ENCODE results near the gene LRRTM2.
"Not testable (repeated sequence)": the region's sequence is repeated elsewhere in the genome, so short reads cannot be mapped to it uniquely, and the experiment has no call there.

Gene LRRTM2

GRCh38 chr5:138834853-138835252 lies 40.3 kb downstream of the LRRTM2 start:
- not testable (repeated sequence) for DNase-seq (ENCODE audit: low read depth)

GRCh38 chr5:138833726-138834480 lies 41.2 kb downstream of the LRRTM2 start:
- no peak for DNase-seq (ENCODE audit: low read depth)

GRCh38 chr5:138833080-138833479 lies 42.1 kb downstream of the LRRTM2 start:
- no peak for DNase-seq (ENCODE audit: low read depth)

GRCh38 chr5:138832218-138832617 lies 42.9 kb downstream of the LRRTM2 start:
- no peak for DNase-seq (ENCODE audit: low read depth)

- DNase-seq (ENCODE audit: low read depth) = no peak
Measured at GRCh38 chr5:138831703-138832102, 43.4 kb downstream of the LRRTM2 start.

GRCh38 chr5:138829341-138829740 lies 45.8 kb downstream of the LRRTM2 start:
- DNase-seq (ENCODE audit: low read depth) = no peak

- DNase-seq (ENCODE audit: low read depth) = no peak
Measured at GRCh38 chr5:138828556-138828955, 46.6 kb downstream of the LRRTM2 start.

GRCh38 chr5:138824924-138825863 lies 49.9 kb downstream of the LRRTM2 start:
- no peak for DNase-seq (ENCODE audit: low read depth)

GRCh38 chr5:138824516-138824915 lies 50.6 kb downstream of the LRRTM2 start:
- no peak for DNase-seq (ENCODE audit: low read depth)

- no peak for DNase-seq (ENCODE audit: low read depth)
Measured at GRCh38 chr5:138820695-138821094, 54.4 kb downstream of the LRRTM2 start.

- no peak for DNase-seq (ENCODE audit: low read depth)
Measured at GRCh38 chr5:138819081-138819480, 56.1 kb downstream of the LRRTM2 start.

Measured in activated T-cell treated with anti-CD3 and anti-CD28 coated beads for 24 hours (primary cell).